Non-pigmented ciliary epithelial cell (primary cell): ENCODE results near the gene BBS12.
"Not testable (repeated sequence)": the region's sequence is repeated elsewhere in the genome, so short reads cannot be mapped to it uniquely, and the experiment has no call there.

Experiments
- DNase-seq: peaks from one replicate; pipeline ENCODE4 v3.0.0-alpha.2; 2010; ENCODE audit warnings: low read depth

BBS12 gene

DNA sequence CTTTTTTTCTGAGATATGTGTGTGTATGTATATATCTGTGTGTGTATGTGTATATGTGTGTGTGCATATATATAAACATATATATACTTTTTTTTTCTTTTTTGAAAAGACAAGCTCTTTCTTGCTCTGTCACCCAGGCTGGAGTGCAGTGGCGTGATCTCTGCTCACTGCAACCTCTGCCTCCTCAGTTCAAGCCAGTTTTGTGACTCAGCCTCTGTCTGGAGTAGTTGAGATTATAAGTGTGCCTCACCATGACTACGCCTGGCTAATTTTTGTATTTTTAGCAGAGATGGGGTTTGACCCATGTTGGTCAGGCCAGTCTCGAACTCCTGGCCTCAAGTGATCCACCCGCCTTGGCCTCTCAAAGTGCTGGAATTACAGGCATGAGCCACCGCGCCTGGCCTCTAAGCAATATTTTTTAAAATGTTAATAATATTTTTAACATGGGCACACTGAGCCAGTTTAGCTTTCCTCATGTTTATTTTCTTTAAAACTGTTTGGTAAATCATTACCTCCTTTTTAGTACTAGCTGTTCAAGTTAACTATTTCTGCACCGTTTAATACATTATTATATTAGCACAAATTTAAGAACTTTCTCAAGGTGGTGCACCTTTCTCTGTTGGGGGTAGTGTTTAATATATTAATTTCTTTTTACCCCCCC lies 33.3 kb downstream of the BBS12 start:
- peak; percentile 76 for DNase-seq

DNA sequence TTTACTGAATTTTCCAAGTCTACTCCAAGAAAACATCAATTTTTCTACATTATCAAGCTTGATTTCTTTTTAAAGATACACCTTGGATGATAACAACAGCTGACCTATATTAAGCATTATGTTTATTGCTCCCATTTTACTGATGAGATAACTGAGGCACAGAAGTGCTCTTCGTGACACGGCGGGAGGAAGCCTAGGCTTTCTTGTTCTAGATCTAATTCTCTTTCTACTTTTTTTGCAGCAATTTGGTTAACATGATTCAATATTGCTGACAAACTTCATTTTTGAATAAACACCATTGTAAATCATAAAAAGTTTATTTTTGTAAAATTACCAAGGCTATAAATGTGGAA lies 33.8 kb downstream of the BBS12 start:
- no peak for DNase-seq

DNA sequence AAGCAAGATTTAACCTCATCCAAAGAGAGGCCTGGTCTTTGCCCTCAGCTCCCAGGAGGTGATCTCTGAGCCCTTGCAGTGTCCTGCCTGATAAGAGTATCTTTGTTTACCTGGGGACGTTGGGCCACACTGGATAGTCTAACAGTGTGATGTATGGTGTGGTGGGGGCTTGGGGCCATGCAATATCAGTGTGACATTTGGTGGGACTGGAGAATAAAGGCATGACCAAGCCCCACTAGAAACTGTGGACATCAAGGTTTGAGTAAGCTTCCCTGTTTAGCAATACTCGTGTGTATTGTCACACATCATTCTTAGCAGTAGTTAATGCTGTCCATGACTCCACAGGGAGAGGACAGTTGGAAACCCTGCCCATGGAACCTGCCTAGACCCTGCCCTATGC lies 34.4 kb downstream of the BBS12 start:
- DNase-seq: no peak

DNA sequence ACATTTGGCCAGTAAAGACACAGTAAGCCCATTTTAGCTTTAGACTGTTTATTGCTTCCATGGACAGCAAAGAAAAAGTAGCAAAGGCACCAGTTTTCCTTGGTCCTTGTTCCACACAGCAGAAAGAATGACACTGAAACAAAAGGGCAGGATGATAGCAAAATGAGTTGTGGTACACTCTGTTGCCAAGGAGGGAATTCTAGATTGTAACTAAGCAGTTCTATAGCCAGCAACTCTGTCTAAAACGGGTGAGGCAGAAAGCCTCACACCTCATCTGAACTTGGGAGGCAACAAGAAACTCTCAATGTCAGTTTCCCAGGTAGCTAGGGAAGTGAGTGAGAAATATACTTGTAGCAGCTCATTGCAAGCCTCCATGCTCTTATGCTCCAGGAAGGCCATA lies 39.2 kb downstream of the BBS12 start:
- no peak for DNase-seq

DNA sequence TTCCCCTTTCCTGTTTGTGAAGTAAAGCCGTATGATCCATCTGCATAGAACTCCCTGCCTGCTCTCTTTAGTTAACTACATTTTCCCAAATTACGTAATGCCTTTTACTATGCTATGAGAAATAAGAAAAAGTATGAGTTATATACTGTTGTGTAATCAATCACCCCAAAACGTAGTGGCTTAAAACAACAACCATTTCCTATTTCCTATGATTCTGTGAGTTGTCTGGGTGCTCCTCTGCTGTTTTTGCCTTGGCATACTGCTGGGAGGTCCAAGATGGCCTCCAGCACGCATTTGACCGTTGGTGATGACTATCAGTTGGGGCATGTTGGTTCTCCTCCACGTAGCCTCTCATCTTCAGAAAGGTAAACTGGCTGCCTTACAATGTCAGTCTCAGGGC lies 39.8 kb downstream of the BBS12 start:
- no peak for DNase-seq

DNA sequence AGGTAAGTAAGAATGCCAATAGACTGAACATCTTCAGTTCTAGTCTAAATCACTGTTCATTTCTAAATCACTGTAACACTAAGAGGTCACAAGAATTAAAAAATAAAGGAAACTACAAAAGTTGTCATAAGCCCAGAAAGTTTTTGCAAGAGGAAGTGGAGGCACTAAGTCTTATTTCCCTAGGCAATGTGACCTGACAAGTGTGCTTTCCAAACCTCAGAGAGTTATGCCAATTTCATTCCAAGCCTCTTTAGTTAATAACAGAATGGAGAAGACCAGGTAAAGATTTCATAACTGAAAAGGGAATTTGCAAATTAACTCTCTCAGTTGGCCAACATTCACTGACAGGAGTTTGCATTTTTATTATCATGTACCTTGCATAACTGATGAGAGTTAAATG lies 40.5 kb downstream of the BBS12 start:
- DNase-seq: no peak

DNA sequence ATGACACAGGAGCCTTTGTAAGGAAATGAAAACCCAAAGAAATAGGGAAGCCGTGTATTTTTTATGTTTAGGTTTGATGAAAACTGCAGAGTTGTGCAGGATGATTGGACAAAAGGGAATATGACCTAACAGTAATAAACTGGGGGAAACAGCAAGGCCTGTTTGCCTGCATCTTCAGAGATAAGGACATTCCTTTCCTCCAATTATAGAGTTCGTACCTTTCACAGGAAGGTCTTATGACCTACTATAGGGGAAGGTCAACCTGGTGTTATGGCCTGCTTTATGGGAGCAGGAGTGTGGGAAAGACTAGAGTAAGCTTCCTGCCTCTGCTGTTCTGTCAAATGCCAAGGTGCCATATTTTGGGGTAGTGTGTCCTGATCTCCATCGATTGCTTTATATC lies 42.5 kb downstream of the BBS12 start:
- DNase-seq: no peak

DNA sequence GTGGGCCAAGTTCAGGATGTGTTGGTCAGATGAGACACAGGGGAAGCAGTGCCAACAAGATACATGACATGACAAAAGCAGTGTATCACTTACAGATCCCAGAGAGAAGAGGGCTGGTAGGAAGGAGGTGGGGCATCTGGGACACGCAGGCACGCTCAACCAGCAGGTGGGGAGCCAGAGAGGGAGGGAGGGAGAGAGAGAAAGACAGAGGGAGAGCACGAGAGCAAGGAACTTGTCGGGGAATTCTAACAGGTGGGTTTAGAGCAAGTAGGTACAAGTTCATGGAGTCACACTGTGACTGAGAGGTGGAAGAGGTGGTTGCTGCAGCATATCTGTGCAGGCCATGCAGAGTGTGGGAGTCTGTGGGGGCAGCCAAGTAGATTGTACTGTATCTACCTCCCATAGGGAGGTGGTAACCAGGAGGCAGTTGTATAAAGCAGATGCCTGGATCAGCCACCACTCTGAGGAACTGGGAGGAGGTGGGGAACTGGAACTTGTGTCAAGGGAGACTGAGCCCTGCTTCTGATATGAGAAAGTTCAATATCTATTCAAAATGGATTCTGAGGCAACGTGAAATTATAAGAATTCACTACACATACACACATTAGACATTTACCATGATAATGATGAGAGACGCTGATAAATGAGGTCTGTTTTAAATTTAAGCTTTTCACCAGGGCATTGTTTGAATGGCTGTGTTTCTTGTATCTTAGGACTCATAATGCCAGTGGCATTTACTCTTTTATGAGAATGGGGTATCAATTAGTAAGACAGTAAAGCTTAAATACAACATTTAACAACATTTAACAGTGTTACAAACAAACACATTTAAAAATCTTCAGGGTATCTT lies 43.7 kb downstream of the BBS12 start:
- DNase-seq: no peak

DNA sequence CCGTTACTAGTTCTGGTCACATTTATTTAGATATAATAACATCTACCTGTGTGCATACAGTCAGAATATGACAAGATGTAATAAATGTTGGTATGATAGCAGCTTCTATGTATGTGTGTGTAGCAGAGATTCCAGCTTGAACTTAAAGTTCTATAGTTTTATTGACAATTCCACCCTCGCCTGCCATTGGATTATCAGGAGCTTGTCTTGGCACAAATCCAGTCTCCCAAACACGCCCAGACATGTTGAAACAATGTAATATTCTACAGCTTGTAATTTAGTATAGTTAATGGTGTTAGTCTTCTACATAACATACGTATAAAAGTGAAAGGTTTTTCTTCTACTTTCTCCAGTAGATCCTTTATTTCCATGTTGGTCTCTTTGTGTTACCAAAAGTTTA lies 44.4 kb downstream of the BBS12 start:
- DNase-seq: no peak

DNA sequence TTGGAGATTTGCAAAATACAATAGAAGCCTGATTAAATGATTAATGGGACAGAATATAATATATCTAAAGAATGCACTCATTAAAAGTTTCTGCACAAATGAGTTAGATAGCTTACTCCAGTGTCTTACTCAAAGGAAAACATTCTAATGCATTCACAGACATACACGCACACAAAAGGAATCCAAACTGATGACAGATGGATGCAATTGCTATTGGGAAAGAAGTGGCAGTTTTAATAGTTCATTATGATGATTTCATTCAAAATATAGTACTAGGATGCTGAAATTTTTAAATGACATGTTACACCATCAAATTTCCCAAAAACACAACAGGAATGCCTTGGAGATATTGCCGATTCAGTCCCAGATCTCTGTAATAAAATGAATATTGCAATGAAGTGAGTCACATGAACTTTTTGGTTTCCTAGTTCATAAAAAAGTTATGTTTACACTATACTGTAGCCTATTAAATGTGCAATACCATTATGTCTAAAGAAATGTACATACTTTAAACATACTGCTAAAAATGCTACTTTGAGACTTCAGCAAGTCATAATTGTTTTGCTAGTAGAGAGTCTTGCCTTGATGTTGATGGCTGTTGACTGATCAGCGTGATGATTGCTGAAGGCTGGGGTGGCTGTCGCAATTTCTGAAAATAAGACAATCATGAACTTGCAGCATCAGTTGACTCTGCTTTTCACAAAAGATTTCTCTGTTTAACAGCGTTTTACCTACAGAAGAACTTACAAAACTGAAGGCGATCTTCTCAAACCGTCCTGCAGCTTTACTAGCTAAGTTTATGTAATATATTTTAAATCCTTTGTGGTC lies 45.6 kb downstream of the BBS12 start:
- no peak for DNase-seq

DNA sequence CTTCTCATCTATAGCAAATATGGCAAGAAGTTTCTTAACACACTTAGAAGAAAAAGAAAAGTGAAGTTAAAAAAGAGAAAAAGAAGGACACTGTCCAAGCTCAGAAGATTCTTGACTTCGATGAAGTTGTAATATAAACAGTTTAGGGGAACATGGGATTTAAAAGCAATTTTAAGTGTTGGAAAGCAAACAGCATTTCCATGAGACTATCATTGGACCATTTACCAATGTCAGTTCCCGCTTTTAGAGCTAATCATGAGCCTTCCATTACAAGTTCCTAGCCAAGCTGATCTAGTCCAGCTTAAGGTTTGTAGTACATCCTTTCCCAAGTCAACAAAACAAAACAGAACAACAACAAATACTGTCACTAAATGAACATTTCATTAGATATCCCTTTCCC lies 49.0 kb downstream of the BBS12 start:
- no peak for DNase-seq

DNA sequence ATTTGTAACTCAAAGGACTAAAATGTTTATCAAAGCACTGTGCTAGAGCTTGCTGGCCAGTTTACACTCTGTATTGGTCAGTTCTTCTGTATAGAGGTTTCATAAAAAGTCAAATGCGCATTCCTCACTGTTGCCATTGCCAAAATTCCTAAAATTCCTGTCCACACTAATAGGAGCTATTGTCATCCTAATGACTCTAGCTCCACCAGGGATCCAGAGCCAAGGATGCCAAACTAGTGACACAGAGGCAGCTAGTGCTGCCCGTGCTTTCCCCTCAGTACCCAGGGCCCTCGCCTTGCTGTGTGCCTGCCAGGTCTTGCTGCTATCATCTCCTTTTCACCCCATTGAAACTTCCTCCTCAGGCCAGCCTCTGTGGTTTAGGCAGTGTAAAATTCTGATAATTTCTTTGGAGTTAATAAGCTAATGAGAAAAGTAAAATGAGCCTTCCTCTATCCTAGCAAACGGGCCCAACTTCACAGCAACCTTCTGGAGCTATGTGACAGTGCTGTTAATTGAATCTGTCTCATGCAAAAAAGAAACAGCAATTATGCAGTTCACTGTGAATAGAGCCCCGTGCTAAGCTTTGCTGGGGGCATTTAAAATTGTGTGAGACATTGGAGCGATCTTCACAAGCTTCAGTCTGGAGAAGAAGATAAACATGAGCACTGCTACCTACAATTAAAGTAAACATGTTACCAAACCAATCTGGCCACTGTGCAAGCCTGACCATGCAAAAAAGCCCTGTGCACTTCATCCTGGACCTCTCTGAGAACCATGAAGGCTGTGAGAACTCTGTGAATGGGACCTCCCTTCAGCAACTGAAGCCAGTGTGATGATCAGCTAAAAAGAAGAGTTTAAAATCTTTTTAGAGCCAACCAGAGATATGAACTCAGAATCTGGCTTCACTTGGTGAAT lies 51.1 kb downstream of the BBS12 start:
- peak; percentile 86 for DNase-seq

DNA sequence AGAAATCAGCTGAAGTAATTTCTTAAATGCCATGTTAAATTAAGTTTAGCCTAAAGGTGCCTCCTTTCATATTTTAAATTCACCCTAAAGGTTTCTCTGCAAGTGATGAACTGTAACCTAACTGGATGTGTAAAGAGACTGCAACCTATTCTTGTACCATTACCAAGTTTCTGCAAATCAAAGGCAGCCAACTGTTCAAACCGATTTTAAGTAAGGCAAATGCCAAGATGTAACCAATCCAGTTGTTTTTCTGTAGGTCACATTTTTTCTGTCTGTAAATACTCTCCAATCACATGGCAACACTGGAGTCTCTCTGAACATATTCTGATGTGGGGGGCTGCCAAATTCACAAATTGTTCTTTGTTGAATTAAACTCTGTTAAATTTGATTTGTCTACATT lies 51.8 kb downstream of the BBS12 start:
- no peak for DNase-seq

DNA sequence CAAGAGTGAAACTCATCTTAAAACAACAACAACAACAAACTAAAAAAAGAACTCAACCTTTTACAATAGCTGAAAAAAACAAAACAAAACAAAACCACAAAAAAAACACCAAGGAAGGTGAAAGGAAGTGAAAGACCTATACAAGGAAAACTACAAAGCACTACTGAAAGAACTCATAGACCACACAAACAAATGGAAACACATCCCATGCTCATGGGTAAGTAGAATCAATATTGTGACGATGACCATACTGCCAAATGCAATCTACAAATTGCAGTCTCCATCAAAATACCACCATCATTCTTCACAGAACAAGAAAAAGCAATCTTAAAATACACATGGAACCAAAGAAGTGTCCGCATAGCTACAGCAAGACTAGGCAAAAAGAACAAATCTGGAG lies 52.6 kb downstream of the BBS12 start:
- no peak for DNase-seq

DNA sequence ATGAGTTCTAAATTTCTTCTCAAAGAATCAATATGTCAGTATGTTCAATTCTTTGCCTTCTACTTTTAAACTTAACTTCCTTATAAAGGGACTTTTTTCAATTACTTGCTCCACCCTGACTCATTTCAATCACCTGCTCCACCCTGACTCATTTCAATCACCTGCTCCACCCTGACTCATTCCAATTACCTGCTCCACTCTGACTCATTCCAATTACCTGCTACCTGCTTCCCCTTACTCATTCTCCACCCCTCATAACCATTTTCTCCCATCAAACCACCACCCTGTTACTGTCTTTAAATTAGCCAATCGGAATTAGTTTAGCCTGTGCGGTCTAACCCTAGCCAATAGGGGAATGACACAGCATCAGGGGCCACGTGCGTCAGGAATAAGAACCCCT lies 53.8 kb downstream of the BBS12 start:
- not testable (repeated sequence) for DNase-seq

DNA sequence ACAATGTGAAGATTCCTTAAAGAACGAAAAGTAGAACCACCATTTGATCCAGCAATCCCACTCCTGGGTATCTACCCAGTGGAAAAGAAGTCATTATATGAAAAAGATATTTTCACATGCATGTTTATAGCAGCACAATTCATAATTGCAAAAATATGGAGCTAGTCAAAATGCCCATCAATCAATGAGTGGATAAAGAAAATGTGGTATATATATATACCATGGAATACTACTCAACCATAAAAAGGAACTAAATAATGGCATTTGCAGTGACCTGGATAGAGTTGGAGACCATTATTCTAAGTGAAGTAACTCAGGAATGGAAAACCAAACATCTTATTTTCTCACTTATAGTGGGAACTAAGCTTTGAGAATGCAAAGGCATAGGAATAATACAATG lies 54.4 kb downstream of the BBS12 start:
- not testable (repeated sequence) for DNase-seq

DNA sequence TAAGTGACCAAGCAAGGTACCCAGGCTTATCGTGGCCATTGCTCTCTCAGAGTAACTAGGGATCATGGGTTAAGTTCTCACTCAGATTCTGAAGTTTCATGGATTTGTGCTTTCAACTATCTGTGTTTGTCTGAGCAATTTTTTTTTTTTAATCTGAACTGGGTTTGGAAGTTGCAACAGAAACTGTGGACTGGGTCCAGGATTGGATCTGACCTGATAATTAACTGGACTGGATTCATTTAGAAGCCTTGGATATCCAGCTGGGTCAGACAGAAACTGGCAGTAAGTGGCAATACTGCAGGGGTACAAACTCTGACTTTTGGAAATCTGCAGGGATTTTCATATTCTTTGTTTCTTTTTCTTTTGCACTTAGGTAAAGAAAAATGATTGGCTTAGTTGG lies 55.4 kb downstream of the BBS12 start:
- no peak for DNase-seq

DNA sequence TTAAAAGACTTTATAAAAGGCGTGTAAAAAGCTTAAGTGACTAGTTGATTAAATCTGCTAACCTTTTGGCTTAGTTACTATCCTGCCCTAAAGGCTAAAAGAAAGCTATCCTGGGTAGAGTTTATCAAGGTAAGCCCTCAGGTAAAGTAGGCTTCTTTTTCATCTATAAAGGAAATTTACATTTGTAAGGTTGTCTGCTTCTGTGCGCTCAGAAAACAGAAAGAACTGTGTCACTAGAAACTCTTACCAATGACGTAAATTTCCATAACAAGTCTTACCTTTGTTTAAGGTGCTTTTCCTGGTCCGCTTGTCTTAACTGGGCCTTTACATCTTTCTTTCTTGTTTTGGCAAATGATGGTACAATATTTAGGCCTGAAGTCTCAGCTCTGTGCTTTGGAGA lies 56.4 kb downstream of the BBS12 start:
- DNase-seq: no peak

DNA sequence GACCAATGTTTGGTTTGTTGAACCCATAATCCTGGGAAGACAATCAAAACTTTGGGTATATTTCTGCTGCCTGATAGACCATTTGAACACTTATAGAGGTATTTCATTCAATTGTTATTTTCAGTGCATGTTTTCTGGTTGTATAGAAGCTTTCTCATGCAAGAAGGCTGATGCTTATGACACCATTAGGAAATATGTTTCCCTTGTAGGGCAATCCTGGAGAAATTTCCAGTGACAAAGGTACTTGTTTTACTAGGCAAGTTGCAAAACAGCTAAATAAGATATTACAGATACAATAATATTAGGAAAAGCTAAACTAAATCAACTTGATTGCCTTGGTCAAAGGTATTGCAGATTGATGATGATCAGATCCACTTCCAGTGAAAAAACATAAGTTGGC lies 61.3 kb downstream of the BBS12 start:
- no peak for DNase-seq
